ENCODE data around the gene RNFT2.

- no peak for TF ChIP-seq POLR2A (IDR thresholded peaks at IDR 0.05)
- TF ChIP-seq, protein P1, sequence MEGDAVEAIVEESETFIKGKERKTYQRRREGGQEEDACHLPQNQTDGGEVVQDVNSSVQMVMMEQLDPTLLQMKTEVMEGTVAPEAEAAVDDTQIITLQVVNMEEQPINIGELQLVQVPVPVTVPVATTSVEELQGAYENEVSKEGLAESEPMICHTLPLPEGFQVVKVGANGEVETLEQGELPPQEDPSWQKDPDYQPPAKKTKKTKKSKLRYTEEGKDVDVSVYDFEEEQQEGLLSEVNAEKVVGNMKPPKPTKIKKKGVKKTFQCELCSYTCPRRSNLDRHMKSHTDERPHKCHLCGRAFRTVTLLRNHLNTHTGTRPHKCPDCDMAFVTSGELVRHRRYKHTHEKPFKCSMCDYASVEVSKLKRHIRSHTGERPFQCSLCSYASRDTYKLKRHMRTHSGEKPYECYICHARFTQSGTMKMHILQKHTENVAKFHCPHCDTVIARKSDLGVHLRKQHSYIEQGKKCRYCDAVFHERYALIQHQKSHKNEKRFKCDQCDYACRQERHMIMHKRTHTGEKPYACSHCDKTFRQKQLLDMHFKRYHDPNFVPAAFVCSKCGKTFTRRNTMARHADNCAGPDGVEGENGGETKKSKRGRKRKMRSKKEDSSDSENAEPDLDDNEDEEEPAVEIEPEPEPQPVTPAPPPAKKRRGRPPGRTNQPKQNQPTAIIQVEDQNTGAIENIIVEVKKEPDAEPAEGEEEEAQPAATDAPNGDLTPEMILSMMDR (IDR thresholded peaks at IDR 0.05): no peak
Measured at GRCh38 chr12:116885491-116885890, 147.4 kb downstream of the RNFT2 start.

All from esophagus squamous epithelium (tissue), 4 donors.